HG02885 (cell line): ENCODE measurements around the gene HIPK3.
A peak's percentile ranks its signal among the peaks of the same experiment; 100 is the strongest.
"Not testable (repeated sequence)": the region's sequence is repeated elsewhere in the genome, so short reads cannot be mapped to it uniquely, and the experiment has no call there.

Experiments
- ATAC-seq: cut with Tn5 transposase; IDR thresholded peaks from one replicate; pipeline ENCODE4 v1.9.1; 2021; ENCODE audit warnings: mild to moderate bottlenecking; ENCODE audit not compliant: unreplicated experiment, poor library complexity

HIPK3 gene

GRCh38 chr11:33294224-33294623 is 37.0 kb downstream of the HIPK3 start:
- ATAC-seq, result no peak

- no peak for ATAC-seq
Observed at GRCh38 chr11:33294797-33295196, 37.6 kb downstream of the HIPK3 start.

- no peak for ATAC-seq
Observed at GRCh38 chr11:33296695-33297094, 39.5 kb downstream of the HIPK3 start.

- ATAC-seq, result no peak
Observed at GRCh38 chr11:33303541-33303940, 46.4 kb downstream of the HIPK3 start.

- ATAC-seq, result not testable (repeated sequence)
Observed at GRCh38 chr11:33306821-33307220, 49.6 kb downstream of the HIPK3 start.

- no peak for ATAC-seq
Observed at GRCh38 chr11:33307984-33308383, 50.8 kb downstream of the HIPK3 start.

- no peak for ATAC-seq
Observed at GRCh38 chr11:33309118-33309517, 51.9 kb downstream of the HIPK3 start.

- no peak for ATAC-seq
Observed at GRCh38 chr11:33310720-33311500, 53.7 kb downstream of the HIPK3 start.

GRCh38 chr11:33311680-33312079 is 54.5 kb downstream of the HIPK3 start:
- no peak for ATAC-seq

GRCh38 chr11:33315822-33316221 is 58.6 kb downstream of the HIPK3 start:
- no peak for ATAC-seq

GRCh38 chr11:33317662-33318061 is 60.5 kb downstream of the HIPK3 start:
- no peak for ATAC-seq

- ATAC-seq, result no peak
Observed at GRCh38 chr11:33320016-33320813, 63.0 kb downstream of the HIPK3 start.

- no peak for ATAC-seq
Observed at GRCh38 chr11:33320814-33321330, 63.7 kb downstream of the HIPK3 start.

GRCh38 chr11:33321422-33321821 is 64.2 kb downstream of the HIPK3 start:
- peak; percentile 64 for ATAC-seq

GRCh38 chr11:33323421-33323820 is 66.2 kb downstream of the HIPK3 start:
- no peak for ATAC-seq

- ATAC-seq, result no peak
Observed at GRCh38 chr11:33324302-33324985, 67.3 kb downstream of the HIPK3 start.

- no peak for ATAC-seq
Observed at GRCh38 chr11:33325451-33325850, 68.3 kb downstream of the HIPK3 start.

GRCh38 chr11:33329705-33330329 is 72.6 kb downstream of the HIPK3 start:
- ATAC-seq, result peak; percentile 71

- ATAC-seq, result no peak
Observed at GRCh38 chr11:33333816-33334215, 76.6 kb downstream of the HIPK3 start.

GRCh38 chr11:33334627-33335026 is 77.4 kb downstream of the HIPK3 start:
- no peak for ATAC-seq
